AG04450 (cell line): ENCODE results near the gene NCKAP5L. TPM values are rescaled to one million over a fixed set of nuclear protein-coding genes. Genes with fewer than 3 reads are reported as not detected.

Experiments
- CTCF ChIA-PET: fragments of 300-600, 350-600 bp; formaldehyde crosslinking; extraction: SDS; loops from one replicate; lab custom pipeline; 2022; ENCODE audit warnings: antibody characterized with exemption, inconsistent platforms; lab: Charles Lee
- POLR2A ChIA-PET: fragments of 350-600 bp; formaldehyde crosslinking; extraction: SDS; loops from one replicate; lab custom pipeline; 2021; ENCODE audit warnings: antibody characterized with exemption, inconsistent platforms; lab: Yijun Ruan, JAX
- DNase-seq: peaks from one replicate; pipeline ENCODE4 v3.0.0-alpha.2; 2011; ENCODE audit warnings: low read depth, low spot score
- H3K27ac ChIP-seq: one replicate; pipeline ENCODE4 v1.5.1; 2012; ENCODE audit warnings: low read depth, low read length, control low read depth
- H3K27me3 ChIP-seq: one replicate; pipeline ENCODE4 v1.6.0; 2012; ENCODE audit warnings: low read length; ENCODE audit not compliant: control insufficient read depth, insufficient read depth
- H3K4me3 ChIP-seq: 2 replicates; pipeline ENCODE4 v1.5.1; 2011; ENCODE audit warnings: mild to moderate bottlenecking, low read depth, low read length, control low read depth
- H3K9me3 ChIP-seq: 2 replicates; pipeline ENCODE4 v1.5.1; 2012; ENCODE audit warnings: low read length; ENCODE audit not compliant: control insufficient read depth, insufficient read depth
- polyA plus RNA-seq: library from polyadenylated mRNA; depleted of rRNA; stranded (reverse); fragments of >200 nt; gene quantifications from 2 replicates; pipeline ENCODE4 v1.2.3, GENCODE V29; 2011
- TF ChIP-seq, protein P1 (sequence below): IDR thresholded peaks from 2 replicates; pipeline ENCODE4 v1.5.1; 2011; ENCODE audit warnings: low read depth, low read length, control low read depth, inconsistent platforms

The NCKAP5L gene
- polyA plus RNA-seq, 1 experiment, result 5.6 TPM

DNA sequence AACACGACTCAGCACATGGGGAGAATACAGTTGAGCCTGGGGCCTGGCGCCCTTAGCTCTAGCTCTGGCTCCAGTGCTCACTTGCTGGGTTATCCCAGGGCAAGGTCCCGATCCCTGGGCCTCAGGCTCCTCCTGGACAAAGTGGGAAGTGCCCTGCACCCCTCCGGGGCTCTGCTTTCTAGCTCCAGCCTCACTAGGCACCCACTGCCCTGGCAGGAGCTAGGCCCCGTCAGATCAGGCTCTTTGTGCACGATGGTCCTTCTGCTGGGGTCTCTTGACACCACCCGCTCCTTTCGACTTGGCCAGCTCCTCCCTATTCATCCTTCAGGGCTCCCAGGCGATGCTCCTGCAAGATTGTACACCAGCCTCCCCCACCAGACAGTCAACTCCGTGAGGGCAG, 23.4 kb downstream of the NCKAP5L start:
- no peaks in the 10 kb centered on the region for H3K27me3 ChIP-seq
- TF ChIP-seq, protein P1, sequence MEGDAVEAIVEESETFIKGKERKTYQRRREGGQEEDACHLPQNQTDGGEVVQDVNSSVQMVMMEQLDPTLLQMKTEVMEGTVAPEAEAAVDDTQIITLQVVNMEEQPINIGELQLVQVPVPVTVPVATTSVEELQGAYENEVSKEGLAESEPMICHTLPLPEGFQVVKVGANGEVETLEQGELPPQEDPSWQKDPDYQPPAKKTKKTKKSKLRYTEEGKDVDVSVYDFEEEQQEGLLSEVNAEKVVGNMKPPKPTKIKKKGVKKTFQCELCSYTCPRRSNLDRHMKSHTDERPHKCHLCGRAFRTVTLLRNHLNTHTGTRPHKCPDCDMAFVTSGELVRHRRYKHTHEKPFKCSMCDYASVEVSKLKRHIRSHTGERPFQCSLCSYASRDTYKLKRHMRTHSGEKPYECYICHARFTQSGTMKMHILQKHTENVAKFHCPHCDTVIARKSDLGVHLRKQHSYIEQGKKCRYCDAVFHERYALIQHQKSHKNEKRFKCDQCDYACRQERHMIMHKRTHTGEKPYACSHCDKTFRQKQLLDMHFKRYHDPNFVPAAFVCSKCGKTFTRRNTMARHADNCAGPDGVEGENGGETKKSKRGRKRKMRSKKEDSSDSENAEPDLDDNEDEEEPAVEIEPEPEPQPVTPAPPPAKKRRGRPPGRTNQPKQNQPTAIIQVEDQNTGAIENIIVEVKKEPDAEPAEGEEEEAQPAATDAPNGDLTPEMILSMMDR, result no peak
- no peak overlapping the region for H3K4me3 ChIP-seq
- no peak overlapping the region for H3K27ac ChIP-seq
- POLR2A ChIA-PET, result interaction anchor here (0.7 to 2.6 kb wide), 2 partner anchors 23 to 63 kb away, joined by 3 to 9 read pairs; partner anchors contain the start of gene NCKAP5L
- CTCF ChIA-PET, result interaction anchor here (1.4 kb wide), 1 partner anchor 26 kb away, joined by 3 read pairs; no protein-coding TSS in a partner anchor
- no peaks in the 10 kb centered on the region; the same call in 1 of the 2 replicates for H3K9me3 ChIP-seq
- DNase-seq, result no peak

GRCh38 chr12:49803693-49804450, 24.3 kb downstream of the NCKAP5L start:
- CTCF ChIA-PET, result interaction anchor here (0.6 to 1.5 kb wide), 3 partner anchors 25 to 128 kb away, joined by 3 read pairs; no protein-coding TSS in a partner anchor
- POLR2A ChIA-PET, result interaction anchor here (2.6 kb wide), 1 partner anchor 24 kb away, joined by 9 read pairs; the partner anchor contains the start of gene NCKAP5L
- TF ChIP-seq, protein P1, result no peak
- Histone ChIP-seq H3K4me3 (no peak overlapping the region), H3K9me3 (no peaks in the 10 kb centered on the region; the same call in 1 of the 2 replicates), H3K27ac (no peak overlapping the region), H3K27me3 (no peaks in the 10 kb centered on the region)
- no peak for DNase-seq

- POLR2A ChIA-PET, result interaction anchor here (0.6 to 2.2 kb wide), 2 partner anchors 26 to 36 kb away, joined by 9 to 16 read pairs; partner anchors contain the start of gene NCKAP5L
Measured at GRCh38 chr12:49801141-49802063, 26.8 kb downstream of the NCKAP5L start.

GRCh38 chr12:49800421-49801140, 27.6 kb downstream of the NCKAP5L start:
- H3K27me3 ChIP-seq, result no peaks in the 10 kb centered on the region
- CTCF ChIA-PET, result interaction anchor here (1.3 kb wide), 1 partner anchor 23 kb away, joined by 5 read pairs; no protein-coding TSS in a partner anchor
- H3K9me3 ChIP-seq, result no peaks in the 10 kb centered on the region
- TF ChIP-seq, protein P1, result no peak
- H3K27ac ChIP-seq, result no peak overlapping the region
- no peak overlapping the region for H3K4me3 ChIP-seq
- DNase-seq, result no peak
- POLR2A ChIA-PET, result interaction anchor here (2.2 kb wide), 1 partner anchor 27 kb away, joined by 9 read pairs; the partner anchor contains the start of gene NCKAP5L

More at GRCh38 chr12:49801141-49802063, 26.8 kb downstream of the NCKAP5L start:
- no peak overlapping the region for H3K4me3 ChIP-seq
- CTCF ChIA-PET, result interaction anchor here (1.3 kb wide), 1 partner anchor 24 kb away, joined by 5 read pairs; no protein-coding TSS in a partner anchor
- H3K27ac ChIP-seq, result no peak overlapping the region
- no peaks in the 10 kb centered on the region for H3K9me3 ChIP-seq
- no peak for DNase-seq
- no peaks in the 10 kb centered on the region for H3K27me3 ChIP-seq
- TF ChIP-seq, protein P1, result no peak
